GM21367 (cell line): Measurements from ENCODE around the gene MPI.

Source experiments
- ATAC-seq: cut with Tn5 transposase; IDR thresholded peaks from one replicate; pipeline ENCODE4 v1.9.1; 2021; ENCODE audit not compliant: unreplicated experiment

Gene MPI

GRCh38 chr15:74889883-74890664 lies at the start of gene MPI:
Gene MPI, plus strand, starts transcription at chr15:74890042. Its CDS starts 32 bp downstream, at chr15:74890074.
- peak; percentile 79 for ATAC-seq

- no peak for ATAC-seq
Measured at GRCh38 chr15:74840851-74841775, 48.7 kb upstream of the MPI start.

- ATAC-seq = no peak
Measured at GRCh38 chr15:74841891-74842373, 47.9 kb upstream of the MPI start.

DNA sequence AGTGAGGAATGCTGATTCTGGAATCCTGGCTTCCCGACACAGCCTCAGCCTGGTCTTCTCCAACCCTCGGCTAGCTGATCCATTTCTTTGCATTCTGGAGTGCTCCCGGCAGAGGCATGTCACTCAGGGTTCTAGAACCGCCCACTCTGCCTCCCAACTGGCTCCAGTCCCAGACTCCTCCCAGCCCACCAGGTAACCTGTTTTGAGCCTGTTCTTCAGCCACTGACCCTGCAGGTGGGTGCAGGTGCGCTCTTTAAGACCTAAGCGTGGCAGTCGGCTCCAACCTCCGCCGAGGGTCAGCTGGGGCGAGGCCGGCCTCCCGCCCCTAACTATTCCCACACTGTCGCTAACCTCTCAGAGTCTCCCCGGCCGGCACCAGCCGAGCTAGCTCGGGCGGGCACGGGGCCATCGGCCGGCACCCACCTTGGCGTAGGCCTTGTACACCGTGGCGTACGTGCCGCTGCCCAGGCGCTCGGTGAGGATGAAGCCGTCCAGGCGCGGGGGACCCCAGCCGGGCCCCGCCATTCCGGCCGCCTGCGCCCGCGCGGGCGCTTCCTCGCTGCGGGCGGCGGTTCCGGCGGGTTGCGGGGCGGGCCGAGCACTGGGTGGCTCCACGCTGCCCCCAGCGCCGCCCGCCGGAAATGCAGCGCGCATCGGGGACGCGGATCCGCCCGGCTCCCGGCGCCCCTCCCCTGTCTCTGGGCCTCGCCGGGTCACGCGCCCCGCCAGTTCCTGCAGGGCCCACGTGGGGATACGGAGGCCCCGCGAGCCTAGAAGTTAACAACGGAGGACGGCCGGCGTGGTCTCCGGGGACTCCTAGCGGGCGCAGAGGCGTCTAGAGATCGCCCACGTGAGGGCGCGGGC lies 47.0 kb upstream of the MPI start, which contains the start of gene ULK3:
Gene ULK3, minus strand, starts transcription at position 576 of the 864 bp plus-strand sequence. Its CDS starts 51 bp downstream, at position 525.
- ATAC-seq = peak; percentile 69

GRCh38 chr15:74843445-74843828 lies 46.4 kb upstream of the MPI start:
- ATAC-seq = no peak

- no peak for ATAC-seq
Measured at GRCh38 chr15:74843891-74844299, 45.9 kb upstream of the MPI start.

DNA sequence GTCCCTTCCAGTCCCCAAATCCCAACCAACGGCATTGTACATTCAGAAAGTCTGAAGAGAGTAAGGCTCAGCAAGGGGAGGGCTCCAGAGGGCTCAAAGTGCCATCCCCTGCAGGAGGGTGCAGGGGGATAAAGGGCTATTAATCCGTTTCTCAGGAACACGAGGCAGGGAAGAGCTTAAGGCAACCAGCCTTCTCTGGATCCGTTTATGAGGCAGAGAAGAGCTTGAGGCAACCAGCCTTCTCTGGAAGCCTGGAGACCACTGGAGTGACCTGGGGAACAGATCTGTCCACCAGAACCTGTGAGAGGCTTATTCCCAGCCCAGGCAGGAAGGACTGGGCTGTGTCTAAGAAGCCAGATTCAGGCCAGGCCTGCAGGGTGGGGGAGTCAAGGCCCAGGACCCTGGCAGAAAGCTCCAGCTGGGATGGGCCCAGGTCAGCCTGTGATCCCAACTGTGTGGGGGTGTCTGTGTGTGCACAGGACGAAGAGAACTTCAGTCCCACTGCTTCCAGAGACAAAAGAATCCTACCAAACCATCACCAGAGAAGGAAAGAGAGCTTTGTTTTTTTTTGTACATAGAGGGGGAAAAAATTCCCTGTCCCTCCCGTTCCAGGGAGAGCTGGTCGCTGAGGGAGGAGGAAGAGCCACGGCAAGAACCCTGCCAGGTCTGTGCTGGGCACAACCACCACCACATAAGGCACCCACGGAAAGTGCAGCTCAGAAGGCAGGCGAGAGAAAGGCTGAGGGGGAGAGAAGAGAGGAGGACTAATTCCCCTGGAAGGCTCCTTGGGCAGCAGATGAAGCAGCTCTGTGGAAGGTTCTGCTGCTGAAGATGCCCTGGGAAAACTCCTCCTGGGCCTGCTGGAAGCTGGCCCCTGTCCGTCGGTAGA lies 45.3 kb upstream of the MPI start:
- no peak for ATAC-seq

DNA sequence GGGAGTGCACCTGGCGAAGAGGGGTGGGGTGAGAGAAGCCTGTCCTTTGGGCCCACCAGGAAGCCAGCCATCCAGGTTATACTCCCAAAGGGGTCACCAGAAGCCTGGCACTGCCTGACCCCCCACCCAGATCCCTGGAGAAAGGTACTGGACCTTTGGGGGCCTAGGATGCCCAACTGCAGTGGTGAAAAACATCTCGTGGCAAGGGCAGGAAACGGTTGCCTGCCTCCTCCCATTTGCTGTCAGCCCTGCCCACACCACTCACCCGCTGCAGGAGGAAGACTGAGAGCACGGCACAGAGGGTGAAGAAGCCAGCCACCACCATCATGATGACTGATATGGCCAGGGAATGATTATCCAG lies 44.7 kb upstream of the MPI start:
- ATAC-seq = no peak

DNA sequence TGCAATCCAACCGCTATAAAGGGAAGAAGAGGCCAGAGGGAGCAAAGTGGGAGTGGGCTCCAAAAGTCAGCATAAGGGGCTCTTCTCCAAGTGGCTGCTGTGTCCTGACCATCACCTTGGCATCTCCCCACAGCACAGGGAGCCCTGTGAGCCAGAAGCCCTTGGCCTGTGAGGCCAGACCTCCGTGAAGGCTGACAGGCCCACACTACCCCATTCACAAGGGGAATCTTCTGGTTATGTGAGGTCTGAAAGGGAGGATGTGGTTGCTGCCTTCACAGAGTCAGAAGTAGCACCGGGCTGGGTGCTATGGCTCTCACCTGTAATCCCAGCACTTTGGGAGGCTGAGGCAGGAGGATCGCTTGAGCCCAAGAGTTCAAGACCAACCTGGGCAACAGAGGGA lies 44.3 kb upstream of the MPI start:
- no peak for ATAC-seq

GRCh38 chr15:74847432-74847831 lies 42.4 kb upstream of the MPI start:
- no peak for ATAC-seq

DNA sequence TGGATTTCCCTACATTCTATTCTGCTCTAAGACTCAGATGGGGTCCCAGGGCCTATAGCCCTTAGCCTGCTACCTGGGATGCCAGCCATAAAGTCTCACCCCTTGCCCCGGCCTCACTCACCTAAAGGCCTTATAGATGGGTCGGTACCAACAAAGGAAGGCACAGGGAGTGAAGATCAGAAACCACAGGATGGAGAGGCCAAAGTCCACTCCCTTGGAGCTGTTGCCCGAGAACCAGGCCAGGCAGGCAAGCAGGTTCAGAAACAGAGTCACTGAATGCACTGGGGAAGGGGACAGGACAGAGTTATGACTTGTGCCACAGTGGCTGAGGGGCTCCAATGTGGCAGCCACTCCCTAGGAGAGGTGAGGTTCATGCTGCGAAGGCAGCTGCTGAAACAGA lies 39.4 kb upstream of the MPI start:
- no peak for ATAC-seq

DNA sequence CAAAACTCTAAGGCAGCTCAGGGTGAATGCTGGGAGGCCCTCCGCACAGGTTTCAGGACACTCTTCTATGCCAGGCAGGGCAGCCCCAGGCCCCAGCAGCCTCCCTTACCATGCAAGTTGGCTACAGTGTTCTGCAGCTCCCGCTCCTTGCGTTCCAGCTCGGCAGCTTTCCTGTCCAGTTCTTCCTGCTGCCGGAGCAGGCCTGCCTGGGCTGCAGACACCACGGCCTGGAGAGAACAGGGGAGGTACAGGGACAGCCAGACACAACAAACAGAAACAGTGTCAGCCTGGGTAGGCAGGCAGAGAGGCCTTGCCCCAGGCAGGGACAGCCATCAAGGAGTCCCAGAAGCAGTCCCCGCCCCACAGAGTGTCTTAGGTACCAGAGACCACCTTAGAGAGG lies 37.9 kb upstream of the MPI start:
- ATAC-seq = no peak

GRCh38 chr15:74854453-74855022 lies 35.3 kb upstream of the MPI start:
- ATAC-seq = no peak

DNA sequence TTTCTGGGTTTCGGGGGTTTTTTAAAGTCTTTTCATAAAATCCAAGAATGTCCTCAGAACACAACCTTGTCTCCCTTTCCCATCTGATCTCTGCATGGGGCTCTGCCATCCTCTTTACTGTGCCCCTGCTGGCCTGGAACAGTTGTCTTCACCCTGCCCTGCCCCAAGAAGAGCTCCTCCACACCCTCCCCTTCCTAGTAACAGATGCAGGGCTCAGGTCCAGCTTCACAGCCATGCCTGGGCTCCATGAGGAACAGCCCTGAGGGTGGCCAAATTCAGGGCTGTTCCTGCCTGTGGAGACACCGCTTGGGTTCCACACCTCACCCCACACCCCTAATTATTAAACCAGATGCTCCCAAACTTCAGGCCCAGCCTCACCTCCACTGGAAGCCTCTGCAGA lies 34.0 kb upstream of the MPI start:
- no peak for ATAC-seq

- ATAC-seq = no peak
Measured at GRCh38 chr15:74856537-74856936, 33.3 kb upstream of the MPI start.

GRCh38 chr15:74857082-74857655 lies 32.7 kb upstream of the MPI start:
- ATAC-seq = peak; percentile 62

GRCh38 chr15:74857671-74858368 lies 32.0 kb upstream of the MPI start:
- peak; percentile 13 for ATAC-seq

DNA sequence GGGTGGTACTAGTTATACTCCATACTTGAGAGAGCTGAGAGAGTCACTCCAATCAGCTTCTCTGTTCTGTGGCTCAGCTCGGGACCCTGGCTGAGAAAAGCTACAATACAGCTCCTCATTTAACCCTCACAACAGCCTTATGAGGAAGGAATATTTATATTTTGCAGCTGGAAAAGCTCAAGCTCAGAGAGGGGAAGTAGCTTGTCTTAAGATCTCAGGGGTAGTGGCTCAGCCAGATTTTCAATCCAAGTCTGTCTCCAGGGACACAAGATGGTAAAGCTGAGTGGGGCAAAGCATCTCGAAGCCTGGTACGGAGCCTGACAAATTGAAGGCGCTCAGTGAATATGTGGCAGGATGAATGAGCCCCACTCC lies 31.5 kb upstream of the MPI start:
- ATAC-seq = no peak
